ENCODE results near the gene DACT2. TPM values are rescaled to one million over a fixed set of nuclear protein-coding genes. Genes with fewer than 3 reads are reported as not detected.

DACT2 gene
- total and polyA plus RNA-seq, 8 donors, result 0.87 to 6.5 (median 3.1) TPM

DNA sequence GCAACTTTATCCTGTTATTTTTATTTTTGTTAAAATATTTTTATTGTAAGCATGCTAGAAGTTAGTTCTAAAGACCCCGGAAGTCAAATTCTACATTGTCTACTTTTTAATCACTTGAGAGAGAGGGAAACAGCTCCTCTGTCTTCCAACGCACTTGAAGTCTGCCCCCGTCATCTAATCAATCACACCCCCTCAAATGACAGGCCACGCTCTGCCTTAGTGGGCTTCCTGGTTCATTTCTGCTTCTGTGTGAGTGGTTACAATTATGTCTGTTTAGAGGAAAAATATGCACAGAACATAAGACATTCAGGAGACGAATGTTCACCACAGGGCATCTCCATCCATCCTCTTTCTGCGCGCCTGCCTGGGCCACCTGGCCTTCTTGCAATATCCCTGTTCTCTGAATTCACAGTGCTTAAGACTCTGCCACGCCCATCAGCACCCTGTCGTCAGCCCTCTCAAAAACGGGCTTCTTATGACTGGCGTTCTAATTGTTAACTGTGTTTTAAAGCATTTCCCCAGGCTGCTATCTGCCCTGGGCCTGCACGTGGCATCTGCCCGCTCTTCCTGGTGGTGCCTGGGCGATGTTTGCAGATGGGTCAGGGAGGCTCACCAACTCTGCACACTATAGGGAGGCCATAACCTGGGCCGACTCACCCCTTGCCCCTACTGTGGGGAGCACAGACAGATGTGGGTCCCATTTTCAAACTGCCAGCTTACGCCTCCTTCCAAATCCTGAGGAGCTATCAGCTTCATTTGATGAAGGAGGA lies 15.4 kb downstream of the DACT2 start:
- Histone ChIP-seq H3K27me3 (no peaks in the 10 kb centered on the region), H3K9me3 (no peaks in the 10 kb centered on the region), H3K4me3 (no peak overlapping the region), H3K36me3 (no peaks in the 10 kb centered on the region), H3K27ac (no peak overlapping the region), H3K4me1 (peaks cover 0 to 4% (median 3%) of the 10 kb centered on the region in 3 donors)
- DNase-seq, result no peak
- no peak for TF ChIP-seq CTCF (IDR thresholded peaks at IDR 0.05)
- WGBS, 2 donors, result 88 to 90% methylated on average over 16 of the region's 16 CpGs
- intact Hi-C loops (cut with DNase I), result no loop called here
- FAIRE-seq, result no peak
- ATAC-seq, result no peak

DNA sequence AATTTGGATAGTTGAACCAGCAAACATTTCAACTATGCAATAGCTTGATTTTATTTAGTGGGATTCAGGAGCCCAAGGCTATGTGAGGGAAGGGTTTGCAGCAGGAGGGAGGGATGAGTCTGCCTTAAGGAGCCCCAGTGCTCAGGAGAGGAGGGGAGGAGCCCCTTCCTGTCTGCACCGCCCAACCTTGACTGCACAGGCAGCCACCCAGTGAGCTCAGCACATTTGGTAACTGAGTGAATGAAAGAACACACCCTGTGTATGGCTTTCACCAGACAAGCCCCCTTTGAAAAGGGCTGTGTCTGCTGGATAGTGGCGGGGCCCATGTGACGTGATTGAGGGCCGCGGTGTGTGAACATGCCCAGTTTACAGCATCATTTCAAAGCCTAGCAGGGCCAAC lies 17.0 kb downstream of the DACT2 start:
- Histone ChIP-seq H3K9me3 (no peaks in the 10 kb centered on the region), H3K4me1 (peaks cover 0 to 4% (median 3%) of the 10 kb centered on the region in 3 donors), H3K27ac (no peak overlapping the region), H3K36me3 (no peaks in the 10 kb centered on the region), H3K4me3 (no peak overlapping the region), H3K27me3 (no peaks in the 10 kb centered on the region)
- WGBS, 2 donors, result 80 to 88% methylated on average over 5 of the region's 5 CpGs
- intact Hi-C loops (cut with DNase I), result no loop called here
- ATAC-seq, result peak in 1 of 4 donors; percentile 16
- TF ChIP-seq CTCF (IDR thresholded peaks at IDR 0.05), result no peak
- no peak for FAIRE-seq
- DNase-seq, result no peak

GRCh38 chr6:168301648-168302398 lies 17.8 kb downstream of the DACT2 start:
- H3K36me3 ChIP-seq, result no peaks in the 10 kb centered on the region
- H3K4me3 ChIP-seq, result no peak overlapping the region
- DNase-seq (no peak), ATAC-seq (peak; percentile 66 to 91 (median 84)), FAIRE-seq (no peak)
- no peak overlapping the region for H3K27ac ChIP-seq
- peaks cover 0 to 4% (median 3%) of the 10 kb centered on the region in 3 donors for H3K4me1 ChIP-seq
- TF ChIP-seq CTCF (IDR thresholded peaks at IDR 0.05), result no peak
- intact Hi-C loops (cut with DNase I), result no loop called here
- no peaks in the 10 kb centered on the region for H3K27me3 ChIP-seq
- WGBS, 2 donors, result 31 to 37% methylated on average over 16 of the region's 16 CpGs
- H3K9me3 ChIP-seq, result no peaks in the 10 kb centered on the region

DNA sequence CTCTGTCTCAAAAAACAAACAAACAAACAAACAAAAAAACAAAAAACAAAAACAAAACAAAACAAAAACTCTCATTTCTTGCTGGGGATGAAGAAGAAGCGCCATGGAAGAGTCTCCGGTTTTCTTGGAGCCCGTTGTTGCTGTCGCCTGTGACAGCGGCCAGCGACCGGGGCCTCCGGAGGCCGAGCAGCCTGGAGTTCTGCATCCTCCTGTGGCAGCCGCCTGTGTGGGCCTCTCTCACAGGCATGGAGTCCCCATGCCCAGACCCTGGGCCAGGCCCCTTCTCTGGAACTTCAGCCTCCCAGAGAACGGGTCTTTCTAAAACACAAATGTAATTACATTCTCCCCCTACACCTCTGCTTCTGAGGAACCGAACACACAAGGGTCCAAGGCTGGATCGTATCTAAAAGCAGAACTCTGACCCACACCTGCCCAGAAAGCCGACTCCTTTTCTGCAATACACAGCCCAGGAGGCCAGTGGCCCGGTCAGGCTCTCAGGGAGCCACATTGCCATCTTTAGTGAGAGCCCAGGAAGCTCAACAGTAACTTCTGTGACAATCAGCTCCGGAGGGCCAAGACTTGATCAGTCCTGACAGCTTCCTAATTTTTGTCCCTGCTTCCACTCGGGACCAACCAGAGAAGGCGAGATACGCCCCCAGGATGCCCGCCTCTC lies 18.5 kb downstream of the DACT2 start:
- intact Hi-C loops (cut with DNase I), result no loop called here
- DNase-seq (no peak), FAIRE-seq (no peak), ATAC-seq (peak in 2 of 4 donors; percentile 19 to 30)
- no peak overlapping the region for H3K4me3 ChIP-seq
- H3K27me3 ChIP-seq, result no peaks in the 10 kb centered on the region
- peaks cover 0 to 4% (median 3%) of the 10 kb centered on the region in 3 donors for H3K4me1 ChIP-seq
- 91% methylated on average over 20 of the region's 20 CpGs for WGBS, 2 donors
- H3K36me3 ChIP-seq, result no peaks in the 10 kb centered on the region
- H3K9me3 ChIP-seq, result no peaks in the 10 kb centered on the region
- TF ChIP-seq CTCF (IDR thresholded peaks at IDR 0.05), result no peak
- no peak overlapping the region for H3K27ac ChIP-seq
